ENCODE results near the gene DYRK4.
A peak's percentile ranks its signal among the peaks of the same experiment; 100 is the strongest.

GRCh38 chr12:4526923-4527546, 35.0 kb upstream of the DYRK4 start:
- TF ChIP-seq CTCF (IDR thresholded peaks at IDR 0.05; ENCODE audit: insufficient read depth, low read length, poor library complexity, severe bottlenecking) = peak; percentile 32
- no peak for TF ChIP-seq EZH2phosphoT487 (conservative IDR thresholded peaks at IDR 0.05; ENCODE audit: low read length)
